HepG2 (cell line): ENCODE measurements around the gene HMX1. TPM values are rescaled to one million over a fixed set of nuclear protein-coding genes. Genes with fewer than 3 reads are reported as not detected.

Source experiments
- ATAC-seq: fragments of 200-7000 bp; cut with Tn5 transposase; 3 replicates; pipeline ENCODE4 v1.9.1; 2020; ENCODE audit warnings: mild to moderate bottlenecking, moderate library complexity
- BruUV-seq: library from RNA; stranded (reverse); fragments of 400-500 nt; replicated peaks from 2 replicates; lab custom pipeline; 2021; lab: Mats Ljungman, UMichigan
- CTCF ChIA-PET: fragments of 300-600 bp; formaldehyde crosslinking; extraction: SDS; loops from one replicate; lab custom pipeline; 2021; ENCODE audit warnings: low total read pairs, inconsistent platforms, low intra/inter-chr PET ratio; lab: Yijun Ruan, JAX
- POLR2A ChIA-PET: fragments of 350-600 bp; sonication (Branson Sonifier 250); formaldehyde crosslinking; loops from one replicate; lab custom pipeline; 2020; ENCODE audit warnings: antibody characterized with exemption, inconsistent platforms; lab: Yijun Ruan, JAX
- DNase-seq: peaks from one replicate; pipeline ENCODE4 v3.0.0-alpha.2; 2015; ENCODE audit warnings: low spot score
- FAIRE-seq: peaks from 3 replicates; lab custom pipeline; 2011; peaks lifted over from hg19 to GRCh38; lab: Jason Lieb, UNC
- H2AFZ ChIP-seq: one replicate; pipeline ENCODE4 v1.6.1; 2011; ENCODE audit warnings: low read length, inconsistent platforms
- H3K27ac ChIP-seq: fragments of 300-600 bp; 3 replicates; pipeline ENCODE4 v1.8.0; 2011; ENCODE audit warnings: mixed run types, mild to moderate bottlenecking, mixed read lengths, low read length, inconsistent platforms; ENCODE audit not compliant: insufficient read depth; ENCODE audit errors: extremely low read length
- H3K27me3 ChIP-seq, 2 experiments: fragments of 200-600 bp in 1 of 2; 2 replicates in 1 of 2; 3 replicates in 1 of 2; pipeline versions ENCODE4 v1.6.0 to v1.8.0; 2011; ENCODE audit warnings: low read length in 2 of 2, mild to moderate bottlenecking in 2 of 2, moderate library complexity in 2 of 2, inconsistent platforms in 1 of 2; ENCODE audit not compliant: insufficient read depth in 2 of 2, control insufficient read depth in 1 of 2
- H3K36me3 ChIP-seq, 2 experiments: fragments of 200-600 bp in 1 of 2; replicated peaks in 1 of 2; 2 replicates in 1 of 2; 3 replicates in 1 of 2; pipeline versions ENCODE4 v1.5.1 to v1.8.0; 2011; ENCODE audit warnings: low read length in 2 of 2, inconsistent platforms in 1 of 2; ENCODE audit not compliant: insufficient read depth in 2 of 2, control insufficient read depth in 1 of 2
- H3K4me1 ChIP-seq: 2 replicates; pipeline ENCODE4 v1.5.1; 2012; ENCODE audit warnings: low read length, inconsistent platforms; ENCODE audit not compliant: insufficient read depth
- H3K4me2 ChIP-seq: 2 replicates; pipeline ENCODE4 v1.6.0; 2011; ENCODE audit warnings: low read depth, low read length, inconsistent platforms
- H3K4me3 ChIP-seq, 3 experiments: fragments of 200-600 bp in 1 of 3; sonication (generic), shearing (Covaris generic) in 1 of 3; replicated peaks in 1 of 3; 2 replicates each; pipeline ENCODE4 v1.5.1; 2011 to 2016; ENCODE audit warnings: low read length in 3 of 3, inconsistent platforms in 2 of 3, low read depth in 2 of 3, mild to moderate bottlenecking in 2 of 3, control low read depth in 1 of 3, mixed read lengths in 1 of 3; ENCODE audit not compliant: insufficient read depth in 1 of 3
- H3K79me2 ChIP-seq: one replicate; pipeline ENCODE4 v1.6.1; 2011; ENCODE audit warnings: low read length, inconsistent platforms; ENCODE audit not compliant: insufficient read depth
- H3K9ac ChIP-seq: 2 replicates; pipeline ENCODE4 v1.6.0; 2011; ENCODE audit warnings: mild to moderate bottlenecking, low read depth, low read length, inconsistent platforms; ENCODE audit not compliant: insufficient read depth
- H3K9me3 ChIP-seq: 2 replicates; pipeline ENCODE4 v1.5.1; 2012; ENCODE audit warnings: mild to moderate bottlenecking, low read length
- H4K20me1 ChIP-seq: 2 replicates; pipeline ENCODE4 v1.6.0; 2011; ENCODE audit warnings: inconsistent platforms, mild to moderate bottlenecking, low read length, moderate library complexity; ENCODE audit not compliant: insufficient read depth
- ARNT2 ChIP-seq: sonication (generic); formaldehyde crosslinking; IDR thresholded peaks from 2 replicates; pipeline ENCODE4 v1.8.0; 2022; ENCODE audit warnings: mild to moderate bottlenecking, low read depth, missing genetic modification reagents, moderate library complexity
- ATF4 ChIP-seq, 2 experiments: fragments of 450-650 bp in 1 of 2; sonication (generic) in 1 of 2; formaldehyde crosslinking; IDR thresholded peaks; 2 replicates each; pipeline versions ENCODE4 v1.5.0 to v1.8.0; 2020 to 2022; ENCODE audit warnings: mild to moderate bottlenecking in 1 of 2, missing genetic modification reagents in 1 of 2
- ERF ChIP-seq: IDR thresholded peaks from 2 replicates; pipeline ENCODE4 v1.6.1; 2018; ENCODE audit warnings: missing biosample characterization, missing genetic modification reagents
- HNRNPK ChIP-seq: fragments of 200-400 bp; formaldehyde crosslinking; IDR thresholded peaks from 2 replicates; pipeline ENCODE4 v1.6.1; 2018; ENCODE audit warnings: low read length, low read depth, moderate library complexity, mild to moderate bottlenecking; ENCODE audit not compliant: poor library complexity, severe bottlenecking
- HOXA5 ChIP-seq: sonication (generic); formaldehyde crosslinking; IDR thresholded peaks from 2 replicates; pipeline ENCODE4 v1.4.0; 2020; ENCODE audit warnings: missing genetic modification reagents
- HOXD1 ChIP-seq: sonication (generic); formaldehyde crosslinking; IDR thresholded peaks from 2 replicates; pipeline ENCODE4 v1.5.0; 2020; ENCODE audit warnings: missing genetic modification reagents
- KDM4B ChIP-seq: sonication (generic); formaldehyde crosslinking; IDR thresholded peaks from 2 replicates; pipeline ENCODE4 v1.4.0; 2020; ENCODE audit warnings: missing genetic modification reagents
- MYPOP ChIP-seq: sonication (generic); formaldehyde crosslinking; IDR thresholded peaks from 2 replicates; pipeline ENCODE4 v1.8.1; 2023; ENCODE audit warnings: mild to moderate bottlenecking, moderate library complexity, missing genetic modification reagents
- RARG ChIP-seq: sonication (generic); formaldehyde crosslinking; IDR thresholded peaks from 2 replicates; pipeline ENCODE4 v1.4.0; 2020; ENCODE audit warnings: low read depth, mild to moderate bottlenecking, missing genetic modification reagents
- ZNF256 ChIP-seq: sonication (generic); formaldehyde crosslinking; conservative IDR thresholded peaks from 2 replicates; pipeline ENCODE4 v1.4.0; 2020; ENCODE audit warnings: missing genetic modification reagents
- ZNF589 ChIP-seq: sonication (generic); formaldehyde crosslinking; conservative IDR thresholded peaks from 2 replicates; pipeline ENCODE4 v1.8.0; 2022; ENCODE audit warnings: mild to moderate bottlenecking, moderate library complexity, missing genetic modification reagents
- ZNF629 ChIP-seq: sonication (generic); formaldehyde crosslinking; conservative IDR thresholded peaks from 2 replicates; pipeline ENCODE4 v1.5.0; 2020; ENCODE audit warnings: missing genetic modification reagents
- ZNF780A ChIP-seq: sonication (generic); formaldehyde crosslinking; IDR thresholded peaks from 2 replicates; pipeline ENCODE4 v1.8.0; 2022; ENCODE audit warnings: mild to moderate bottlenecking, missing genetic modification reagents, moderate library complexity
- WGBS: methylation state at CpG from one replicate; pipeline ENCODE4 v1.1.6; 2017; ENCODE audit warnings: low lambda C conversion rate; 5-methylcytosine and 5-hydroxymethylcytosine counted together
- in situ Hi-C: cut with HindIII; loops from 2 replicates; pipeline ENCODE4 v1.10.0; 2017; ENCODE audit warnings: low pct_unique_long_range_greater_than_20kb; ENCODE audit not compliant: extremely low pct_ligation_motif_present
- intact Hi-C: fragments of 100-400 bp; cut with micrococcal nuclease; formaldehyde crosslinking; loops from one replicate; pipeline ENCODE4 v1.10.0; 2022; ENCODE audit not compliant: unreplicated experiment
- polyA plus RNA-seq, 8 experiments: library from polyadenylated mRNA; depleted of rRNA in 3 of 8; stranded (reverse) in 7 of 8; unstranded in 1 of 8; fragments of >200 nt; fragmentation: Illumina TruSeq in 4 of 8; extraction: Trizol in 4 of 8; gene quantifications; 2 replicates each; pipeline versions ENCODE4 v1.2.1 to v1.2.3, GENCODE V29; 2011 to 2016; ENCODE audit warnings: low read depth in 4 of 8, missing spikeins in 1 of 8, mixed read lengths in 1 of 8; ENCODE audit not compliant: insufficient read depth in 1 of 8
- total RNA-seq, 5 experiments: library from RNA; depleted of rRNA; stranded (reverse); fragments of >200 nt; fragmentation: Illumina TruSeq; extraction: Trizol; gene quantifications; 2 replicates each; pipeline ENCODE4 v1.2.3, GENCODE V29; 2016; ENCODE audit warnings: low read depth in 1 of 5

Gene HMX1
- total and polyA plus RNA-seq, 2 of the 13 experiments (the other 11 are each of a cell fraction or from before 2014, with no cell fraction given): not detected

- TF ChIP-seq RARG (CRISPR knock-in tag) (no peak), ERF (CRISPR knock-in tag) (no peak), ZNF256 (no peak), HOXA5 (no peak)
Observed at GRCh38 chr4:8892556-8893226, 21.1 kb upstream of the HMX1 start (continued).

GRCh38 chr4:8891646-8892555 is 20.3 kb upstream of the HMX1 start:
- Histone ChIP-seq H3K27ac (no peak overlapping the region), H3K4me2 (no peak overlapping the region), H4K20me1 (no peaks in the 10 kb centered on the region), H3K27me3 (peaks cover 12 to 74% of the 10 kb centered on the region in 2 experiments; a peak in 4 of 5 replicates), H2AFZ (no peak overlapping the region), H3K4me3 (no peak overlapping the region), H3K36me3 (no peaks in the 10 kb centered on the region), H3K4me1 (peaks cover 5% of the 10 kb centered on the region; the same call in 1 of the 2 replicates), H3K9me3 (no peaks in the 10 kb centered on the region), H3K9ac (no peak overlapping the region), H3K79me2 (no peaks in the 10 kb centered on the region)
- ChIA-PET POLR2A (no interaction called here), CTCF (no interaction called here)
- DNase-seq (no peak), FAIRE-seq (no peak), ATAC-seq (no peak)
- WGBS: 53% methylated on average over 38 of the region's 72 CpGs
- 0 out of 2 replicates have a peak, but pooled peaks have one; percentile 26 for TF ChIP-seq MYPOP (CRISPR knock-in tag)
- no peak for TF ChIP-seq ZNF780A
- TF ChIP-seq ATF4 (CRISPR knock-in tag; IDR thresholded peaks at IDR 0.05): peak in 1 of 2 experiments; percentile 88; a peak in 2 of 4 replicates
- no peak for TF ChIP-seq ZNF589 (CRISPR knock-in tag)
- TF ChIP-seq HNRNPK: peak; percentile 45
- no peak for TF ChIP-seq KDM4B (CRISPR knock-in tag)
- TF ChIP-seq HOXD1 (CRISPR knock-in tag): no peak
- TF ChIP-seq ARNT2 (CRISPR knock-in tag): no peak
- peak; percentile 53 for TF ChIP-seq ZNF629 (CRISPR knock-in tag)
- in situ Hi-C loops: no loop called here
- intact Hi-C loops: no loop called here
- no TSS peak for BruUV-seq
